Keratinocyte (primary cell): ENCODE results near the gene NECTIN4. TPM values are rescaled to one million over a fixed set of nuclear protein-coding genes. Genes with fewer than 3 reads are reported as not detected.

ENCODE experiments used
- DNase-seq: peaks from one replicate; pipeline ENCODE4 v3.0.0-alpha.2; 2011; ENCODE audit warnings: low read depth, missing footprints, low spot score
- FAIRE-seq: peaks from 2 replicates; lab custom pipeline; 2011; peaks lifted over from hg19 to GRCh38; lab: Jason Lieb, UNC
- H2AFZ ChIP-seq: 2 replicates; pipeline ENCODE4 v1.6.0; 2012; ENCODE audit warnings: low read length, control low read depth, inconsistent platforms; ENCODE audit not compliant: control insufficient read depth
- H3K27ac ChIP-seq: 2 replicates; pipeline ENCODE4 v1.5.1; 2011; ENCODE audit warnings: low read length; ENCODE audit not compliant: control insufficient read depth, insufficient read depth
- H3K27me3 ChIP-seq: 3 replicates; pipeline ENCODE4 v1.6.0; 2011; ENCODE audit warnings: low read length; ENCODE audit not compliant: control insufficient read depth, insufficient read depth; ENCODE audit errors: extremely low read depth
- H3K36me3 ChIP-seq, 2 experiments: 2 replicates in 1 of 2; 3 replicates in 1 of 2; pipeline ENCODE4 v1.5.1; 2011; ENCODE audit warnings: low read length in 2 of 2, mild to moderate bottlenecking in 1 of 2; ENCODE audit not compliant: control insufficient read depth in 2 of 2, insufficient read depth in 2 of 2; ENCODE audit errors: extremely low read depth in 1 of 2
- H3K4me1 ChIP-seq: 3 replicates; pipeline ENCODE4 v1.5.1; 2011; ENCODE audit warnings: low read length; ENCODE audit not compliant: control insufficient read depth, insufficient read depth; ENCODE audit errors: extremely low read depth
- H3K4me2 ChIP-seq: 3 replicates; pipeline ENCODE4 v1.6.0; 2011; ENCODE audit warnings: low read depth, low read length; ENCODE audit not compliant: control insufficient read depth, insufficient read depth; ENCODE audit errors: extremely low read depth
- H3K4me3 ChIP-seq, 3 experiments: fragments of 200-600 bp in 1 of 3; sonication (generic) in 1 of 3; 2 replicates in 2 of 3; 3 replicates in 1 of 3; pipeline ENCODE4 v1.5.1; 2011 to 2016; ENCODE audit warnings: low read length in 3 of 3, mild to moderate bottlenecking in 3 of 3, control low read depth in 2 of 3, inconsistent platforms in 1 of 3, low read depth in 1 of 3, mixed read lengths in 1 of 3, mixed run types in 1 of 3, moderate library complexity in 1 of 3; ENCODE audit not compliant: control insufficient read depth in 2 of 3, insufficient read depth in 2 of 3; ENCODE audit errors: extremely low read depth in 1 of 3
- H3K79me2 ChIP-seq: 2 replicates; pipeline ENCODE4 v1.6.0; 2012; ENCODE audit warnings: low read length; ENCODE audit not compliant: control insufficient read depth, insufficient read depth
- H3K9ac ChIP-seq: 3 replicates; pipeline ENCODE4 v1.6.0; 2011; ENCODE audit warnings: low read length; ENCODE audit not compliant: control insufficient read depth, insufficient read depth; ENCODE audit errors: extremely low read depth
- H3K9me1 ChIP-seq: 3 replicates; pipeline ENCODE4 v1.6.0; 2011; ENCODE audit warnings: low read length; ENCODE audit not compliant: control insufficient read depth, insufficient read depth; ENCODE audit errors: extremely low read depth
- H3K9me3 ChIP-seq: 2 replicates; pipeline ENCODE4 v1.5.1; 2012; ENCODE audit warnings: low read depth, low read length; ENCODE audit not compliant: control insufficient read depth
- H4K20me1 ChIP-seq: 3 replicates; pipeline ENCODE4 v1.6.0; 2011; ENCODE audit warnings: low read length; ENCODE audit not compliant: control insufficient read depth, insufficient read depth; ENCODE audit errors: extremely low read depth
- EZH2 ChIP-seq: IDR thresholded peaks from one replicate; pipeline ENCODE4 v1.6.1; 2012; ENCODE audit warnings: inconsistent platforms, mild to moderate bottlenecking, low read length, moderate library complexity
- dilution Hi-C: fragments of 300-500 bp; cut with MboI; formaldehyde crosslinking; loops from one replicate; pipeline ENCODE4 v1.7.0; 2020; ENCODE audit warnings: low sequenced_read_pairs; ENCODE audit not compliant: extremely low pct_ligation_motif_present
- polyA plus RNA-seq, 5 experiments: library from polyadenylated mRNA; depleted of rRNA in 3 of 5; stranded (reverse) in 3 of 5; stranded (forward) in 1 of 5; unstranded in 1 of 5; fragments of >200 nt; gene quantifications; 1 replicate in 1 of 5; 2 replicates in 3 of 5; 3 replicates in 1 of 5; pipeline versions ENCODE4 v1.2.1 to v1.2.3, GENCODE V29; 2011 to 2012; ENCODE audit warnings: missing spikeins in 2 of 5, low read depth in 1 of 5, low replicate concordance in 1 of 5
- TF ChIP-seq, protein P1 (sequence below), 3 experiments: IDR thresholded peaks in 1 of 3; conservative IDR thresholded peaks in 1 of 3; optimal IDR thresholded peaks in 1 of 3; 2 replicates in 2 of 3; 3 replicates in 1 of 3; pipeline versions ENCODE3 to v1.5.1; 2011; ENCODE audit warnings: low read length in 3 of 3, mild to moderate bottlenecking in 3 of 3, moderate library complexity in 2 of 3, control low read depth in 1 of 3, inconsistent platforms in 1 of 3; ENCODE audit not compliant: insufficient read depth in 2 of 3; ENCODE audit errors: extremely low read depth in 1 of 3

NECTIN4 gene
- polyA plus RNA-seq, 1 donor (not counting 4 experiments of a cell fraction or from before 2014, with no cell fraction given), result 8.6 TPM

DNA sequence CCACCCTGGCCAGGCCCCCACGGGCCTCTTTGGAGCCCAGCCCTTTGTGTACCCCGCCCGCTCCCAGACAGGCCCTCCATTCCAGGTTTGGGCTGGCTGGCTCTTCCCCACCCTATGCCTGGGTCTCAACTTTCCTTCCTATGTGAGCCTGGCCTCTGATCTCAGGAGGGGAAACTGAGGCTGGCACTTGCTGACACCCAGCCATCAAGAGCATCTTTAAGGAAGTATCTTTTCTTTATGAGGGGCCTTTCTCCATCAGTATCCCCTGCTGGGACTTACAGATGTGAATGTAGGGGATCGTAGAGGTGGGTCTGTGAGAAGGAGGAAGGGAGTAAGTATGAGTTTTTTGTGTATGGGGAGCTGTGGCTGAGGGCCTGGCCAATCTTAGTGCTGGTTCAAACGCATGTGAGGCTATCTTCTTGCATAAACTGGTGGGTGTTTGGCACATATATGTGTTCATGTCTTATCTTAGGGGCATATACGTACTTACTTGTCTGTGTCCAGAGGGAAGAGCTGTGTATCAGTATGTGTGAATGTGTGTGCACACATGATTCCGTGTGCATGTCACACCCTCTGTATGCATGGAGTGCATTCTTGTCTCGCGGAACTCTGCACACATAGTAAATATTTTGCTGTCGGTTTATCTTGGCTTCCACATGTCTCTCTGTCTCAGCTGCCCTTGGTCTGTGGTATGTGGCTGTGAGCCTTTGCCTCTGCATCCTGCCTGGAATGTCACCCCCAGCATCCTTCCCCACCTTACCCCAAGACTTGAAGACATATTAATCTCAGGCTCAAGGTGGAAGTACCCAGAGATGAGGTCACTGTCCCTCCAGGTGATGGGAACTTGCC is 5.4 kb downstream of the NECTIN4 start:
- peak overlapping the region; percentile 92 for H3K27ac ChIP-seq
- peak overlapping the region; percentile 38 for H3K9ac ChIP-seq
- no peak overlapping the region for H2AFZ ChIP-seq
- H3K4me3 ChIP-seq, result peak overlapping the region in 1 of 3 experiments; percentile 9
- peaks cover 63% of the 10 kb centered on the region for H3K4me1 ChIP-seq
- H3K79me2 ChIP-seq, result no peaks in the 10 kb centered on the region
- no peaks in the 10 kb centered on the region for H4K20me1 ChIP-seq
- peak overlapping the region; percentile 67 for H3K4me2 ChIP-seq
- FAIRE-seq (peak; percentile 34), DNase-seq (no peak)
- no peaks in the 10 kb centered on the region for H3K9me3 ChIP-seq
- no peak for TF ChIP-seq EZH2
- TF ChIP-seq, protein P1, sequence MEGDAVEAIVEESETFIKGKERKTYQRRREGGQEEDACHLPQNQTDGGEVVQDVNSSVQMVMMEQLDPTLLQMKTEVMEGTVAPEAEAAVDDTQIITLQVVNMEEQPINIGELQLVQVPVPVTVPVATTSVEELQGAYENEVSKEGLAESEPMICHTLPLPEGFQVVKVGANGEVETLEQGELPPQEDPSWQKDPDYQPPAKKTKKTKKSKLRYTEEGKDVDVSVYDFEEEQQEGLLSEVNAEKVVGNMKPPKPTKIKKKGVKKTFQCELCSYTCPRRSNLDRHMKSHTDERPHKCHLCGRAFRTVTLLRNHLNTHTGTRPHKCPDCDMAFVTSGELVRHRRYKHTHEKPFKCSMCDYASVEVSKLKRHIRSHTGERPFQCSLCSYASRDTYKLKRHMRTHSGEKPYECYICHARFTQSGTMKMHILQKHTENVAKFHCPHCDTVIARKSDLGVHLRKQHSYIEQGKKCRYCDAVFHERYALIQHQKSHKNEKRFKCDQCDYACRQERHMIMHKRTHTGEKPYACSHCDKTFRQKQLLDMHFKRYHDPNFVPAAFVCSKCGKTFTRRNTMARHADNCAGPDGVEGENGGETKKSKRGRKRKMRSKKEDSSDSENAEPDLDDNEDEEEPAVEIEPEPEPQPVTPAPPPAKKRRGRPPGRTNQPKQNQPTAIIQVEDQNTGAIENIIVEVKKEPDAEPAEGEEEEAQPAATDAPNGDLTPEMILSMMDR (optimal IDR thresholded peaks at IDR 0.05 in 1 of 3, IDR thresholded peaks at IDR 0.05 in 1 of 3, conservative IDR thresholded peaks at IDR 0.05 in 1 of 3; ENCODE audit: extremely low read depth in 1 of 3, insufficient read depth in 2 of 3, low read length in 3 of 3), result no peak
- H3K36me3 ChIP-seq, result no peaks in the 10 kb centered on the region
- H3K27me3 ChIP-seq, result no peaks in the 10 kb centered on the region
- dilution Hi-C loops, result no loop called here
- H3K9me1 ChIP-seq, result no peaks in the 10 kb centered on the region

GRCh38 chr1:161082996-161083747 is 6.2 kb downstream of the NECTIN4 start:
- Histone ChIP-seq H3K9ac (peak overlapping the region; percentile 73), H3K36me3 (no peaks in the 10 kb centered on the region), H3K79me2 (no peaks in the 10 kb centered on the region), H3K27me3 (no peaks in the 10 kb centered on the region), H3K9me3 (no peaks in the 10 kb centered on the region), H4K20me1 (no peaks in the 10 kb centered on the region), H3K4me3 (peak overlapping the region in 1 of 3 experiments; percentile 0), H2AFZ (peak overlapping the region; percentile 56), H3K4me2 (peak overlapping the region; percentile 67), H3K27ac (peak overlapping the region; percentile 92), H3K9me1 (no peaks in the 10 kb centered on the region), H3K4me1 (peaks cover 55% of the 10 kb centered on the region)
- DNase-seq (peak; percentile 83), FAIRE-seq (peak; percentile 92)
- TF ChIP-seq EZH2, result no peak
- TF ChIP-seq, protein P1 (optimal IDR thresholded peaks at IDR 0.05 in 1 of 3, IDR thresholded peaks at IDR 0.05 in 1 of 3, conservative IDR thresholded peaks at IDR 0.05 in 1 of 3; ENCODE audit: extremely low read depth in 1 of 3, insufficient read depth in 2 of 3, low read length in 3 of 3), result no peak
- dilution Hi-C loops, result no loop called here
